ENCODE measurements around the gene MLYCD.

DNA sequence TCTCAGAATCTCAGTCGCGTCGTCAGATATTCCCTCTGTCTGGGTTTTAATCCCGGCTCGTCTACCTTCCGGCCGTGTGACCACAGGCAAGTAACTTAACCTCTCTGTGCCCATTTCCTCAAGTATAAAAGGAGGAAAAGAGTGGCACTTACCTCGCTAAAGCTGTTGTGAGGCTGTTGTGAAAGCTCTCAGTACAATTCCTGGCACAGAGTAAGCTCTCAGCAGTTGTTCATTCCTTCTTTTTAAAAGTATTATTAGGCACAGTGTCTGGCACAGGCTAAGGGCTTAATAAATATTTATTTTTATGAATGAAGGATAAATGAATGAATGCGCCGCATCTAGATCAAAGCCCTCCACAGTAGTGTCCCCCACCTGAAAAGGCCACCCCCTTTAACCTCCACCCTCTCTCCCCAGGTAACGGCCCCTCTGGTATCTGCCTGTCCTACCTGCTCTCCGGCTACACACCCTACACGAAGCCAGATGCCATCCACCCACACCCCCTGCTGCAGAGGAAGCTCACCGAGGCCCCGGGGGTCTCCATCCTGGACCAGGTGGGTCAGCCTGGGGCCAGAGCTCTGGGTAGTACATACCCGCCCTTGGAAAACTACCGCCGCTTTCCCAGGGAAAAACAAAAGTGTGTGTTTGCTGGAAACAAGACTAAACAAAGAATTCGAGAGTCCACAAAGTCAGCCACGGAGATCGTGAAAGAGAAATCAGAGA, 60.1 kb downstream of the MLYCD start:
- no peak for TF ChIP-seq CTCF (IDR thresholded peaks at IDR 0.05)
- TF ChIP-seq POLR2A (IDR thresholded peaks at IDR 0.05), result no peak
- TF ChIP-seq POLR2AphosphoS5 (IDR thresholded peaks at IDR 0.05), result no peak
- TF ChIP-seq EP300 (IDR thresholded peaks at IDR 0.05), result no peak

Data from gastroesophageal sphincter (tissue), 3 donors.